Body of pancreas (tissue), 4 donors: ENCODE measurements around the gene CERK. TPM values are rescaled to one million over a fixed set of nuclear protein-coding genes. Genes with fewer than 3 reads are reported as not detected.

ENCODE experiments used
- ATAC-seq: fragments of 150-250 bp; one replicate; pipeline ENCODE4 v1.9.1; 2016
- DNase-seq, 4 donors: peaks; one replicate each; pipeline ENCODE4 v3.0.0-alpha.2; 2019
- H3K27ac ChIP-seq, 4 donors: fragments of 200-600 bp; sonication (generic); 1 replicate in 3 of 4; 2 replicates in 1 of 4; pipeline versions ENCODE4 v1.5.1 to v1.6.1; 2016 to 2019; ENCODE audit warnings: mild to moderate bottlenecking in 1 of 4, mixed read lengths in 1 of 4, moderate library complexity in 1 of 4
- H3K27me3 ChIP-seq, 2 donors: fragments of 200-600 bp; sonication (generic); one replicate each; pipeline ENCODE4 v1.6.0; 2016; ENCODE audit warnings: mild to moderate bottlenecking in 1 of 2
- H3K36me3 ChIP-seq, 2 donors: fragments of 200-600 bp; sonication (generic); replicated peaks in 1 of 2; 2 replicates each; pipeline ENCODE4 v1.5.1; 2016; ENCODE audit warnings: low read depth in 2 of 2; ENCODE audit not compliant: insufficient read depth in 1 of 2
- H3K4me1 ChIP-seq: fragments of 200-600 bp; sonication (generic); one replicate; pipeline ENCODE4 v1.6.0; 2016
- H3K4me3 ChIP-seq, 2 donors: fragments of 200-600 bp; sonication (generic); 1 replicate in 1 of 2; 2 replicates in 1 of 2; pipeline ENCODE4 v1.5.1; 2016 to 2019
- H3K9me3 ChIP-seq, 3 donors: fragments of 200-600 bp; sonication (generic); 1 replicate in 2 of 3; 2 replicates in 1 of 3; pipeline ENCODE4 v1.5.1; 2016
- CTCF ChIP-seq, 7 experiments: fragments of 450-650 bp in 4 of 7; fragments of 200-600 bp in 3 of 7; sonication (generic) in 3 of 7; IDR thresholded peaks; one replicate each; pipeline ENCODE4 v1.5.1; 2016 to 2019; ENCODE audit warnings: antibody characterized with exemption in 7 of 7
- POLR2A ChIP-seq, 3 donors: fragments of 450-650 bp; IDR thresholded peaks; one replicate each; pipeline ENCODE4 v1.6.1; 2016; ENCODE audit warnings: antibody characterized with exemption in 3 of 3, mild to moderate bottlenecking in 2 of 3
- WGBS, 2 donors: methylation state at CpG; one replicate each; pipeline ENCODE4 v1.1.5; 2017; 5-methylcytosine and 5-hydroxymethylcytosine counted together
- intact Hi-C: fragments of 100-400 bp; cut with DNase I; formaldehyde crosslinking; loops from one replicate; pipeline ENCODE4 v1.15.1; 2023
- total RNA-seq, 2 donors: library from RNA; depleted of rRNA; stranded (reverse); fragments of >200 nt; gene quantifications; one replicate each; pipeline ENCODE4 v1.1.0, GENCODE V29; 2016

CERK gene
- total RNA-seq, 2 donors from 2014 or later, result 33.6 to 46.4 TPM

- TF ChIP-seq CTCF (IDR thresholded peaks at IDR 0.05) (no peak), POLR2A (IDR thresholded peaks at IDR 0.05) (no peak)
- Histone ChIP-seq H3K4me1 (no peaks in the 10 kb centered on the region), H3K27me3 (no peaks in the 10 kb centered on the region), H3K9me3 (no peaks in the 10 kb centered on the region), H3K36me3 (peaks cover 0 to 12% of the 10 kb centered on the region in 2 donors), H3K4me3 (no peak overlapping the region), H3K27ac (no peak overlapping the region)
- ATAC-seq (no peak), DNase-seq (no peak)
- intact Hi-C loops, result loop anchor here (10.0 kb wide), 1 partner anchor 103 kb away; no protein-coding TSS in a partner anchor
- 92% methylated on average over 24 of the region's 24 CpGs; no CpG with 5 or more reads in 1 of the 2 donors for WGBS, 2 donors
Measured at GRCh38 chr22:46668116-46668515, 69.9 kb downstream of the CERK start.

- intact Hi-C loops, result loop anchor here (10.0 kb wide), 1 partner anchor 102 kb away; no protein-coding TSS in a partner anchor
- H3K36me3 ChIP-seq, result peaks cover 0 to 12% of the 10 kb centered on the region in 2 donors
- no peak overlapping the region for H3K27ac ChIP-seq
Measured at GRCh38 chr22:46667245-46667623, 70.8 kb downstream of the CERK start.

GRCh38 chr22:46666577-46667244, 71.3 kb downstream of the CERK start:
- Histone ChIP-seq H3K27ac (no peak overlapping the region), H3K4me3 (no peak overlapping the region), H3K36me3 (peaks cover 0 to 12% of the 10 kb centered on the region in 2 donors), H3K27me3 (no peaks in the 10 kb centered on the region), H3K4me1 (no peaks in the 10 kb centered on the region), H3K9me3 (no peaks in the 10 kb centered on the region)
- DNase-seq (no peak), ATAC-seq (no peak)
- intact Hi-C loops, result loop anchor here (10.0 kb wide), 1 partner anchor 102 kb away; no protein-coding TSS in a partner anchor
- WGBS, 2 donors, result 95% methylated on average over 15 to 16 of the region's 17 CpGs
- no peak for TF ChIP-seq CTCF (IDR thresholded peaks at IDR 0.05)

More at GRCh38 chr22:46667245-46667623, 70.8 kb downstream of the CERK start:
- Histone ChIP-seq H3K4me1 (no peaks in the 10 kb centered on the region), H3K9me3 (no peaks in the 10 kb centered on the region), H3K4me3 (no peak overlapping the region), H3K27me3 (no peaks in the 10 kb centered on the region)
- no peak for DNase-seq
- no peak for TF ChIP-seq CTCF (IDR thresholded peaks at IDR 0.05)
- no peak for TF ChIP-seq POLR2A (IDR thresholded peaks at IDR 0.05)
- WGBS, 2 donors, result 91 to 99% methylated on average over 8 to 10 of the region's 10 CpGs
- no peak for ATAC-seq

GRCh38 chr22:46665751-46666280, 72.2 kb downstream of the CERK start:
- intact Hi-C loops, result loop anchor here (10.0 kb wide), 1 partner anchor 101 kb away; no protein-coding TSS in a partner anchor
- Histone ChIP-seq H3K9me3 (no peaks in the 10 kb centered on the region), H3K27me3 (no peaks in the 10 kb centered on the region), H3K27ac (no peak overlapping the region), H3K36me3 (peaks cover 0 to 12% of the 10 kb centered on the region in 2 donors), H3K4me1 (peaks cover 7% of the 10 kb centered on the region), H3K4me3 (no peak overlapping the region)
- DNase-seq (no peak), ATAC-seq (no peak)
- WGBS, 2 donors, result 95 to 98% methylated on average over 12 to 18 of the region's 18 CpGs
- TF ChIP-seq CTCF (IDR thresholded peaks at IDR 0.05) (no peak), POLR2A (IDR thresholded peaks at IDR 0.05) (no peak)
